Activated CD8-positive, alpha-beta memory T cell treated with anti-CD3 and anti-CD28 coated beads for 36 hours (primary cell): ENCODE results near the gene TTI1. TPM values are rescaled to one million over a fixed set of nuclear protein-coding genes. Genes with fewer than 3 reads are reported as not detected.

ENCODE experiments used
- CTCF ChIA-PET: fragments of 350-600 bp; sonication (Branson Sonifier 250); formaldehyde crosslinking; loops from one replicate; lab custom pipeline; 2021; ENCODE audit warnings: antibody characterized with exemption; lab: Charles Lee
- POLR2A ChIA-PET: fragments of 350-600 bp; sonication (Branson Sonifier 250); formaldehyde crosslinking; loops from one replicate; lab custom pipeline; 2021; ENCODE audit warnings: antibody characterized with exemption; lab: Charles Lee
- total RNA-seq, 2 experiments: library from RNA; stranded (reverse); gene quantifications; one replicate each; pipeline ENCODE4 v1.2.3, GENCODE V29; 2021

The TTI1 gene
- total RNA-seq, 2 experiments from 2014 or later = 43.2 to 43.8 TPM

- ChIA-PET POLR2A (no interaction called here), CTCF (no interaction called here)
Measured at GRCh38 chr20:38059832-38060231, 26.6 kb upstream of the TTI1 start.

GRCh38 chr20:38057351-38057972 is 24.2 kb upstream of the TTI1 start:
- CTCF ChIA-PET = interaction anchor here (0.6 to 2.2 kb wide), 14 partner anchors 10 to 169 kb away, joined by 3 to 24 read pairs (median 4); partner anchors contain the start of genes RPRD1B and TTI1
- POLR2A ChIA-PET = no interaction called here

GRCh38 chr20:38055848-38056247 is 22.6 kb upstream of the TTI1 start:
- POLR2A ChIA-PET = no interaction called here
- CTCF ChIA-PET = interaction anchor here (1.1 kb wide), 1 partner anchor 17 kb away, joined by 3 read pairs; no protein-coding TSS in a partner anchor

- CTCF ChIA-PET = no interaction called here
- POLR2A ChIA-PET = interaction anchor here (0.6 kb wide), 1 partner anchor 118 kb away, joined by 3 read pairs; no protein-coding TSS in a partner anchor
Measured at GRCh38 chr20:38055294-38055693, 22.0 kb upstream of the TTI1 start.

GRCh38 chr20:38054647-38055046 is 21.4 kb upstream of the TTI1 start:
- CTCF ChIA-PET = interaction anchor here (1.2 kb wide), 1 partner anchor 169 kb away, joined by 3 read pairs; no protein-coding TSS in a partner anchor
- POLR2A ChIA-PET = interaction anchor here (0.6 kb wide), 1 partner anchor 119 kb away, joined by 3 read pairs; no protein-coding TSS in a partner anchor

- ChIA-PET POLR2A (interaction anchor here (0.7 to 1.6 kb wide), 2 partner anchors 20 to 1016 kb away, joined by 3 to 16 read pairs; partner anchors contain the start of genes RPRD1B and TTI1), CTCF (no interaction called here)
Measured at GRCh38 chr20:38052870-38053269, 19.6 kb upstream of the TTI1 start.

GRCh38 chr20:38050686-38051085 is 17.4 kb upstream of the TTI1 start:
- POLR2A ChIA-PET = no interaction called here
- CTCF ChIA-PET = interaction anchor here (0.6 to 1.0 kb wide), 4 partner anchors 50 to 1432 kb away, joined by 3 read pairs; no protein-coding TSS in a partner anchor

GRCh38 chr20:38049800-38050199 is 16.5 kb upstream of the TTI1 start:
- CTCF ChIA-PET = no interaction called here
- POLR2A ChIA-PET = interaction anchor here (1.2 kb wide), 1 partner anchor 16 kb away, joined by 5 read pairs; the partner anchor contains the start of genes RPRD1B and TTI1

GRCh38 chr20:38046572-38046971 is 13.3 kb upstream of the TTI1 start:
- CTCF ChIA-PET = interaction anchor here (1.2 to 3.0 kb wide), 2 partner anchors 11 to 37 kb away, joined by 3 to 8 read pairs; no protein-coding TSS in a partner anchor
- POLR2A ChIA-PET = interaction anchor here (0.7 kb wide), 1 partner anchor 9 kb away, joined by 4 read pairs; no protein-coding TSS in a partner anchor

GRCh38 chr20:38044685-38045084 is 11.4 kb upstream of the TTI1 start:
- ChIA-PET CTCF (interaction anchor here (1.2 kb wide), 2 partner anchors 11 to 13 kb away, joined by 4 to 9 read pairs; partner anchors contain the start of genes RPRD1B and TTI1), POLR2A (interaction anchor here (1.3 kb wide), 2 partner anchors 11 to 866 kb away, joined by 4 to 7 read pairs; partner anchors contain the start of genes MROH8, RPN2, RPRD1B and TTI1)

GRCh38 chr20:38043512-38044300 is 10.4 kb upstream of the TTI1 start:
- CTCF ChIA-PET = interaction anchor here (1.2 kb wide), 2 partner anchors 10 to 14 kb away, joined by 4 to 9 read pairs; partner anchors contain the start of genes RPRD1B and TTI1
- POLR2A ChIA-PET = interaction anchor here (0.7 to 1.3 kb wide), 3 partner anchors 10 to 865 kb away, joined by 4 to 7 read pairs (median 5); partner anchors contain the start of genes MROH8, RPN2, RPRD1B and TTI1

GRCh38 chr20:38040276-38040675 is 7.0 kb upstream of the TTI1 start:
- ChIA-PET POLR2A (no interaction called here), CTCF (interaction anchor here (0.6 kb wide), 1 partner anchor 167 kb away, joined by 3 read pairs; no protein-coding TSS in a partner anchor)

- ChIA-PET CTCF (no interaction called here), POLR2A (no interaction called here)
Measured at GRCh38 chr20:38036366-38036765, 3.1 kb upstream of the TTI1 start.

GRCh38 chr20:38034961-38035360 is 1.7 kb upstream of the TTI1 start:
- ChIA-PET POLR2A (no interaction called here), CTCF (interaction anchor here (1.1 kb wide), 1 partner anchor 13 kb away, joined by 3 read pairs; no protein-coding TSS in a partner anchor)

GRCh38 chr20:38034108-38034649 is 923 bp upstream of the TTI1 start:
- ChIA-PET POLR2A (interaction anchor here (1.1 to 2.0 kb wide), 3 partner anchors 10 to 745 kb away, joined by 4 to 7 read pairs (median 5); partner anchors contain the start of gene MANBAL), CTCF (interaction anchor here (0.5 to 1.9 kb wide), 6 partner anchors 14 to 187 kb away, joined by 3 to 6 read pairs (median 4); no protein-coding TSS in a partner anchor)

- ChIA-PET CTCF (interaction anchor here (1.3 to 1.9 kb wide), 5 partner anchors 11 to 189 kb away, joined by 4 to 6 read pairs (median 4); no protein-coding TSS in a partner anchor), POLR2A (interaction anchor here (0.6 to 2.0 kb wide), 9 partner anchors 10 to 743 kb away, joined by 3 to 7 read pairs (median 3); partner anchors contain the start of gene MANBAL)
Measured at GRCh38 chr20:38032585-38033329, 499 bp downstream of the TTI1 start.

- ChIA-PET POLR2A (interaction anchor here (0.6 kb wide), 1 partner anchor 841 kb away, joined by 3 read pairs; no protein-coding TSS in a partner anchor), CTCF (no interaction called here)
Measured at GRCh38 chr20:38031957-38032356, 1.3 kb downstream of the TTI1 start.
